Right lobe of liver (tissue), 6 donors: ENCODE data around the gene OR10A2. TPM values are rescaled to one million over a fixed set of nuclear protein-coding genes. Genes with fewer than 3 reads are reported as not detected.

ENCODE experiments used
- ATAC-seq, 4 donors: fragments of 200-7000 bp; cut with Tn5 transposase; one replicate each; pipeline ENCODE4 v1.9.1; 2020; ENCODE audit warnings: mild to moderate bottlenecking in 4 of 4, moderate library complexity in 4 of 4
- DNase-seq, 3 donors: peaks; one replicate each; pipeline ENCODE4 v3.0.0-alpha.2; 2020
- H3K27ac ChIP-seq, 3 donors: fragments of 200-600 bp; one replicate each; pipeline ENCODE4 v1.8.0; 2022
- H3K27me3 ChIP-seq, 2 donors: fragments of 200-600 bp; one replicate each; pipeline ENCODE4 v1.8.0; 2022
- H3K36me3 ChIP-seq, 4 donors: fragments of 200-600 bp; sonication (generic) in 1 of 4; one replicate each; pipeline versions ENCODE4 v1.5.1 to v1.8.0; 2017 to 2022; ENCODE audit warnings: control low read depth in 1 of 4
- H3K4me1 ChIP-seq, 4 donors: fragments of 200-600 bp; sonication (generic) in 1 of 4; one replicate each; pipeline versions ENCODE4 v1.5.1 to v1.8.0; 2017 to 2022; ENCODE audit warnings: control low read depth in 1 of 4
- H3K4me3 ChIP-seq, 3 donors: fragments of 200-600 bp; one replicate each; pipeline ENCODE4 v1.8.0; 2022
- H3K9me3 ChIP-seq, 4 donors: fragments of 200-600 bp; sonication (generic) in 1 of 4; one replicate each; pipeline versions ENCODE4 v1.5.1 to v1.8.0; 2017 to 2022; ENCODE audit warnings: control low read depth in 1 of 4
- POLR2A ChIP-seq: fragments of 450-650 bp; IDR thresholded peaks from one replicate; pipeline ENCODE4 v1.6.1; 2017; ENCODE audit warnings: antibody characterized with exemption, mild to moderate bottlenecking
- WGBS: methylation state at CpG from one replicate; pipeline ENCODE4 v1.1.6; 2018; ENCODE audit warnings: low coverage, low lambda C conversion rate; ENCODE audit not compliant: insufficient coverage; ENCODE audit errors: missing lambda C conversion rate; 5-methylcytosine and 5-hydroxymethylcytosine counted together
- intact Hi-C, 2 donors: fragments of 100-400 bp; cut with DNase I; formaldehyde crosslinking; loops; one replicate each; pipeline versions ENCODE4 v1.11.2 to v1.14.1; 2022
- total RNA-seq, 6 experiments: library from RNA; depleted of rRNA in 2 of 6; stranded (reverse); fragments of >200 nt in 2 of 6; fragmentation: NEBNext Ultra II Directional in 3 of 6; extraction: Animal tissue kit (Norgen Biotek cat#: 25700) in 3 of 6; gene quantifications; one replicate each; pipeline versions ENCODE4 v1.1.0 to v1.2.4, GENCODE V29; 2016 to 2023
- TF ChIP-seq, protein P1 (sequence below), 4 donors: fragments of 200-600 bp in 3 of 4; fragments of 450-650 bp in 1 of 4; IDR thresholded peaks; one replicate each; pipeline versions ENCODE4 v1.5.1 to v1.8.0; 2016 to 2022; ENCODE audit warnings: antibody characterized with exemption in 4 of 4, mild to moderate bottlenecking in 2 of 4
- donor health status: DM: no; HTN: yes; CAD: no.
- donor health status: DM: no; HTN: no; CAD: no.
- donor health status: DM: no; HTN: no; CAD: no.
- donor health status: DM: no; HTN: yes; CAD: no.
- donor health status: DM: no; HTN: yes; CAD: no.

Gene OR10A2
- total RNA-seq, 6 experiments from 2014 or later, result not detected

DNA sequence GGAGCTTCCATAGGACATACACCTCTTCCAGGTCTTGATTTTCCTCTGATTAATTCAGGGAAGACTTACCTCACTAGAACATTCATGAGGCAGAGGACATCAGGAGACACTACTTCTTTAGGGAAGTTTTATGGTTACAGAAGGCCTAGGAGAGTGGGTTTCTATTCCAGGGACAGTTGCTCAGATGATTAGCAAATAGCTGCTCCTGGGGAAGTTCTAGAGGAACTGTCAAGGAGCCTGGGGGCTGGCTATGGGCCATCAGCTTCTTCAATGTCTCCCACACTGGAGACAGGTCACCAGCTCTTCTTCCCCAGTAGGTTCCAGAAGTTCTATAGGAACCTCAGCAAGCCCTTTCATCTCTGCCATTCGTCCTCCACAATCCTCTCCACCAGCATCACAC, 28.8 kb upstream of the OR10A2 start:
- 70% methylated on average over 1 of the region's 1 CpG for WGBS
- H3K27me3 ChIP-seq, result no peaks in the 10 kb centered on the region
- H3K27ac ChIP-seq, result no peak overlapping the region
- intact Hi-C loops, result no loop called here
- no peak overlapping the region for H3K4me3 ChIP-seq
- H3K36me3 ChIP-seq, result no peaks in the 10 kb centered on the region
- no peaks in the 10 kb centered on the region for H3K9me3 ChIP-seq
- DNase-seq (no peak), ATAC-seq (no peak)
- no peaks in the 10 kb centered on the region for H3K4me1 ChIP-seq
- TF ChIP-seq, protein P1, sequence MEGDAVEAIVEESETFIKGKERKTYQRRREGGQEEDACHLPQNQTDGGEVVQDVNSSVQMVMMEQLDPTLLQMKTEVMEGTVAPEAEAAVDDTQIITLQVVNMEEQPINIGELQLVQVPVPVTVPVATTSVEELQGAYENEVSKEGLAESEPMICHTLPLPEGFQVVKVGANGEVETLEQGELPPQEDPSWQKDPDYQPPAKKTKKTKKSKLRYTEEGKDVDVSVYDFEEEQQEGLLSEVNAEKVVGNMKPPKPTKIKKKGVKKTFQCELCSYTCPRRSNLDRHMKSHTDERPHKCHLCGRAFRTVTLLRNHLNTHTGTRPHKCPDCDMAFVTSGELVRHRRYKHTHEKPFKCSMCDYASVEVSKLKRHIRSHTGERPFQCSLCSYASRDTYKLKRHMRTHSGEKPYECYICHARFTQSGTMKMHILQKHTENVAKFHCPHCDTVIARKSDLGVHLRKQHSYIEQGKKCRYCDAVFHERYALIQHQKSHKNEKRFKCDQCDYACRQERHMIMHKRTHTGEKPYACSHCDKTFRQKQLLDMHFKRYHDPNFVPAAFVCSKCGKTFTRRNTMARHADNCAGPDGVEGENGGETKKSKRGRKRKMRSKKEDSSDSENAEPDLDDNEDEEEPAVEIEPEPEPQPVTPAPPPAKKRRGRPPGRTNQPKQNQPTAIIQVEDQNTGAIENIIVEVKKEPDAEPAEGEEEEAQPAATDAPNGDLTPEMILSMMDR (IDR thresholded peaks at IDR 0.05), result no peak
- no peak for TF ChIP-seq POLR2A

DNA sequence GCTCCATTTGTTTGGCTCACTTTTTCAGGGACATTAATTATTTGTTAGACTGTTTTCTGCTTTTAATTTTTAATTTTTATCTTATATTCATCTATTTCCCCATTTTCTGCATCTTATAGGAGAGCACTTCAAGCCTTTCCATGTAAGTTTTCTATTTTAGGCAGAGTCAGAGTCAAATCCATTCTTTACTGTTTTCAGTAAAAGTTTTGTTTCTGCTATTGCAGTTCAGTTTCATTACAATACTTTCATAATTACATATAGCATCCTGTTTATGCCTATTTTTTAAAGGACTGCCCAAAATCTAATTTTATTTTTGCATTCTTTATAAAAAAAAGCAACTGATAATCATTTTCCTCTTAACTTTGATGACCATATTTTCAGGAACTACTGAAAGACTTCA, 21.2 kb upstream of the OR10A2 start:
- no peak overlapping the region for H3K27ac ChIP-seq
- ATAC-seq (no peak), DNase-seq (no peak)
- H3K4me1 ChIP-seq, result no peaks in the 10 kb centered on the region
- intact Hi-C loops, result no loop called here
- peaks cover 0 to 5% of the 10 kb centered on the region in 2 donors for H3K27me3 ChIP-seq
- TF ChIP-seq POLR2A, result no peak
- TF ChIP-seq, protein P1 (IDR thresholded peaks at IDR 0.05), result no peak
- no peaks in the 10 kb centered on the region for H3K9me3 ChIP-seq
- H3K36me3 ChIP-seq, result no peaks in the 10 kb centered on the region
- H3K4me3 ChIP-seq, result no peak overlapping the region

DNA sequence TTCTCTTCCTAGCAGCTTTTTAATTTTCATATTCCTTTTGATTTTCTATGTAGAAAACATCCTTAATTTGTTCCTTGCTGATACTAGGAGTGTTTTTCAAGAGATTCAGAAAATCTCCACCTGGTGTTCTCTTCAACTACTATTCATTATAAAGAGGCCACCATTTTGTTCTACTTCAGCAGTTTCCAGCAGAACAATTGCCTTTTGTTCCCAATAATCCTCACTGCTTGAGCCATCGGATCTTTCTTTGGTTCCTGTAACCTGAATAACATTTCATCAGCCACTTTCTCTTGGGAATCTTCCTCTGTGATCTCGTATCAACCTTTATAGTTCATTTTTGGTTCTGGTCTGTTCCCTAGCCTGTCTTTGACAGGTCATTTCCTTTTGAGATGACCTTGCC, 19.2 kb upstream of the OR10A2 start:
- ATAC-seq (no peak), DNase-seq (no peak)
- no peaks in the 10 kb centered on the region for H3K36me3 ChIP-seq
- peaks cover 0 to 5% of the 10 kb centered on the region in 2 donors for H3K27me3 ChIP-seq
- intact Hi-C loops, result no loop called here
- no peak overlapping the region for H3K27ac ChIP-seq
- H3K9me3 ChIP-seq, result no peaks in the 10 kb centered on the region
- no peak overlapping the region for H3K4me3 ChIP-seq
- TF ChIP-seq POLR2A, result no peak
- TF ChIP-seq, protein P1 (IDR thresholded peaks at IDR 0.05), result no peak
- 44% methylated on average over 2 of the region's 2 CpGs for WGBS
- no peaks in the 10 kb centered on the region for H3K4me1 ChIP-seq

DNA sequence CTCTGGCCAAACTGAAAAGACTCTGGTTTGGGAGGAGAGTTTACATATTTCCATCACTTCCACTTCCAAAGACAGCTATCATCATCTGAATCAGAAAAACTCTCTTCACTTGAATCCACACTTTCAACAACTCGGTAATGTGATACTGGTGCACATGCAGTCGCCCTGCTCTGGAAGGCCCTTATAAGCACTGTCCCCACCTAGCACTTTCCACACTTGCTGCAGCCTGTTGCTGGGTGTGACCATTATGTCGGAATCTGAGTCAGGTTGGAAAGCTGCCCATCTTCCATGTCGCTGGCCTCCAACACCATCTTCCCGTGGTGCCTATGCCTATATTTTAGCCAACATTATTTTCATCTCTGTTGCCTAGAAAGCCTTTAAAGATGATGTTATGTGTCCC, 18.5 kb upstream of the OR10A2 start:
- H3K27me3 ChIP-seq, result peaks cover 0 to 5% of the 10 kb centered on the region in 2 donors
- no peaks in the 10 kb centered on the region for H3K36me3 ChIP-seq
- ATAC-seq (no peak), DNase-seq (no peak)
- H3K4me3 ChIP-seq, result no peak overlapping the region
- no peaks in the 10 kb centered on the region for H3K4me1 ChIP-seq
- TF ChIP-seq, protein P1 (IDR thresholded peaks at IDR 0.05), result no peak
- no peak for TF ChIP-seq POLR2A
- intact Hi-C loops, result no loop called here
- H3K9me3 ChIP-seq, result no peaks in the 10 kb centered on the region
- 72% methylated on average over 4 of the region's 5 CpGs for WGBS
- no peak overlapping the region for H3K27ac ChIP-seq

DNA sequence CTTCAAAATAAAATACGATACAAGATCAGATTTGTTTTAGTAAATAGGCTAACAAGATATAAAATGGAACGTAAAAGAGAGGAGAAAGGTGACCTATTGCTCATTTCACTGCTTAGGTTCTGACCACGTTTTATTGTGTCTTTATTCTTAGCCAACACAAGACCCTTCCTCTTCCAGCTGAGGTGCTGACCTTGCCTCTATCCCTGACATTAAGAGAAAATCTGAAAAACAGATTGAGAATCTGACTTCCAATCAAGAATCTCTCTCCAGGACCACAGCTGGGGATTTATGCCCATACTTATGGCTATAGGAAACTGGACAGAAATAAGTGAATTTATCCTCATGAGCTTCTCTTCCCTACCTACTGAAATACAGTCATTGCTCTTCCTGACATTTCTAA, 17.5 kb upstream of the OR10A2 start, which contains the start of gene OR10A5:
Gene OR10A5 (plus strand): TSS at position 301 of the 400 bp plus-strand sequence. CDS start 0 bp downstream, at position 301.
- intact Hi-C loops, result no loop called here
- no peak within 1 kb of the TSS for H3K4me3 ChIP-seq
- no peak for TF ChIP-seq POLR2A
- TF ChIP-seq, protein P1 (IDR thresholded peaks at IDR 0.05), result no peak
- H3K9me3 ChIP-seq, result no peaks in the 10 kb centered on the region
- 38% methylated on average over 3 of the region's 3 CpGs for WGBS
- no peaks in the 10 kb centered on the region for H3K36me3 ChIP-seq
- ATAC-seq (no peak), DNase-seq (no peak)
- H3K4me1 ChIP-seq, result no peaks in the 10 kb centered on the region
- no peak within 1 kb of the TSS for H3K27ac ChIP-seq
- peaks cover 0 to 5% of the 10 kb centered on the region in 2 donors for H3K27me3 ChIP-seq
